Measurements from ENCODE around the gene STON1.

The STON1 gene

GRCh38 chr2:48622691-48623090, 92.7 kb downstream of the STON1 start:
- peak; percentile 46 to 77 for DNase-seq

GRCh38 chr2:48624696-48625095, 94.7 kb downstream of the STON1 start:
- DNase-seq, result no peak

- no peak for DNase-seq
Measured at GRCh38 chr2:48626047-48626446, 96.1 kb downstream of the STON1 start.

DNA sequence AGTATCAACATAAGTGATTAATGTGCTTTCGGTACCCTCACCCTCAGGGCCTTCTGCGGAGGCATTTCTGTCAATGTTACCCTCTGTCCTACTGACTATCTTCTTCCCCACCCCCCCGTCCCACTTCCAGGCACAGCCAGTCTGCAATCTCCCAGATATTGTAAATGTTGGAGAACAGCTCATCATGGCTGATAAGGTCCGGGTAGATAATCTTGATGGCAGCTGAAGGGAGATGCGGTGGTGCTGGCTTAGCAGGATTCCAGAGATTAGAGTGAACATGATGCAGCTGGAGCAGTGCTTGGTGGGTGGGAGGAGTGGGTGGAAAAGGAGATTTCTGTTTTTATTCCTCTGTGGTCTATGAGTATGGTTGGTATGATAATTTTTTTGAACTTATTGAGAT, 103.2 kb downstream of the STON1 start:
- no peak for DNase-seq

DNA sequence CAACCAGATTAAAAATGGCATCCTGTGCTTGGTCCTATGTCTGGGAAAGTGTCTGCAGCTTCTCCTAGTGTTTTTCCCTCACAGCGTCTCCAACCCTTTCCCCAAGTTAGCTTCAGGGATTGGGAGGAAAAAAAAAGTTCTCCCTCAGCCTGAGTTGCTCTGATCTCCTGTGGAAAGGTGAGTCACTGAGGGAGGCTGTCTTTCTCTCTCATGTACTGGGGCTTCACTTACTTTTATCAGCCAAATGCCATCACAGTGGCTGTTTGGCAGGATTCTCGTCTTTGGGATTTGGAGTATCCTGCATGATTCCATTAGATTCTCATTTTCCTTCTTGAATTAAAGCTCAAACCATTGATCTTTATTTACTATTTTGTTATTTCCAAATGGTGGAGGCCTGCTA, 105.8 kb downstream of the STON1 start:
- DNase-seq, result no peak

DNA sequence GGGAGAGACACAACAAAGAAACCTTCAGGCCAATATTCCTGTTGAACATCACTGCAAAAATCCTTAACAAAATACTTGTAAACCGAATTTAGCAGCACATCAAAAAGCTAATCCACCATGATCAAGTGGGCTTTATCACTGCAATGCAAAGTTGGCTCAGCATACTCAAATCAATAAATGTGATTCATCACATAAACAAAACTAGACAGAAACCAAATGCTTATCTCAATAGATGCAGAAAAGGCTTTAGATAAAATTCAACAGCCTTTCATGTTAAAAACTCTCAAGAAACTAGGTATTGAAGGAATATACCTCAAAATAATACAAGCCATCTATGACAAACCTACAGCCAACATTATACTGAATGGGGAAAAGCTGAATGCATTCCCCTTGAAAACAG, 108.3 kb downstream of the STON1 start:
- DNase-seq, result no peak
